ENCODE results near the gene HTR2C. TPM values are rescaled to one million over a fixed set of nuclear protein-coding genes. Genes with fewer than 3 reads are reported as not detected.

The HTR2C gene
- under 0.01 TPM in 2 replicates for total RNA-seq

GRCh38 chrX:114583646-114584374 is at the start of gene HTR2C:
HTR2C (plus strand) TSS chrX:114584086; CDS start chrX:114726937, 142,851 bp downstream.

Data from smooth muscle cell of bladder (primary cell).